Tibial nerve (tissue), 4 donors: ENCODE measurements around the gene CD70.

Experiments
- EP300 ChIP-seq, 2 donors: sonication (generic); formaldehyde crosslinking; IDR thresholded peaks; one replicate each; pipeline ENCODE4 v1.6.1; 2017; ENCODE audit warnings: antibody characterized with exemption in 2 of 2, mild to moderate bottlenecking in 1 of 2
- POLR2A ChIP-seq, 2 donors: fragments of 450-650 bp; IDR thresholded peaks; one replicate each; pipeline ENCODE4 v1.6.1; 2017; ENCODE audit warnings: antibody characterized with exemption in 2 of 2, mild to moderate bottlenecking in 2 of 2, moderate library complexity in 2 of 2
- TF ChIP-seq, protein P1 (sequence below), 5 experiments: fragments of 200-600 bp in 3 of 5; fragments of 450-650 bp in 2 of 5; sonication (generic) in 3 of 5; IDR thresholded peaks; one replicate each; pipeline ENCODE4 v1.5.1; 2016 to 2019; ENCODE audit warnings: antibody characterized with exemption in 5 of 5, mild to moderate bottlenecking in 3 of 5, moderate library complexity in 2 of 5

DNA sequence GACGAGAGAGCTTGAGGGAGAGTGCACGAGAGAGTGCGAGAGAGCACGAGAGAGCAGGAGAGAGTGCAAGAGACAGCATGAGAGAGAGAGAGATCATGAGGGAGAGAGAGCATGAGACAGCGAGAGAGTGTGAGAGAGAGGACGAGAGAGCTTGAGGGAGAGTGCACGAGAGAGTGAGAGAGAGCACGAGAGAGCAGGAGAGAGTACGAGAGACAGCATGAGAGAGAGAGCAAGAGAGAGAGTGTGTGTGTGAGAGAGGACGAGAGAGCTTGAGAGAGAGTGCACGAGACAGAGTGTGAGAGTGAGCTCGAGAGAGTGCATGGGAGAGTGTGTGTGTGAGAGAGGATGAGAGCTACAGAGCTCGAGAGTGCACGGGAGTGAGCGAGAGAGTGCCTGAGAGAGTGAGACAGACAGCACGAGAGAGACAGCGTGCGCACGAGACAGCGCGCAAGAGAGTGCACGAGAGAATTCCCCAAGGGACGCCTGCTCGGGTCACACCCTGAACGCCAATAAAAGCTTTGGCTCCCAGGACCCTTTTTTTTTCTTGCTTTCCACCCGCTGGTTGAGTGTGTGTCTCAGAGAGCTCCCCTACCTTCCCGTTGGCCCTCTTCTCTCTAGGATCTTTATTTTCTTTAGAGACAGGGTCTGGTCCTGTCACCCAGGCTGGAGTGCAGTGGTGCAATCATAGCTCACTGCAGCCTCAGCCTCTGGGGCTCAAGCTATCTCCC, 3.7 kb downstream of the CD70 start:
- TF ChIP-seq, protein P1, sequence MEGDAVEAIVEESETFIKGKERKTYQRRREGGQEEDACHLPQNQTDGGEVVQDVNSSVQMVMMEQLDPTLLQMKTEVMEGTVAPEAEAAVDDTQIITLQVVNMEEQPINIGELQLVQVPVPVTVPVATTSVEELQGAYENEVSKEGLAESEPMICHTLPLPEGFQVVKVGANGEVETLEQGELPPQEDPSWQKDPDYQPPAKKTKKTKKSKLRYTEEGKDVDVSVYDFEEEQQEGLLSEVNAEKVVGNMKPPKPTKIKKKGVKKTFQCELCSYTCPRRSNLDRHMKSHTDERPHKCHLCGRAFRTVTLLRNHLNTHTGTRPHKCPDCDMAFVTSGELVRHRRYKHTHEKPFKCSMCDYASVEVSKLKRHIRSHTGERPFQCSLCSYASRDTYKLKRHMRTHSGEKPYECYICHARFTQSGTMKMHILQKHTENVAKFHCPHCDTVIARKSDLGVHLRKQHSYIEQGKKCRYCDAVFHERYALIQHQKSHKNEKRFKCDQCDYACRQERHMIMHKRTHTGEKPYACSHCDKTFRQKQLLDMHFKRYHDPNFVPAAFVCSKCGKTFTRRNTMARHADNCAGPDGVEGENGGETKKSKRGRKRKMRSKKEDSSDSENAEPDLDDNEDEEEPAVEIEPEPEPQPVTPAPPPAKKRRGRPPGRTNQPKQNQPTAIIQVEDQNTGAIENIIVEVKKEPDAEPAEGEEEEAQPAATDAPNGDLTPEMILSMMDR (IDR thresholded peaks at IDR 0.05), result no peak
- TF ChIP-seq POLR2A (IDR thresholded peaks at IDR 0.05) (no peak), EP300 (IDR thresholded peaks at IDR 0.05) (no peak)
